GM18499 (cell line): ENCODE results near the gene GBF1.

Source experiments
- ATAC-seq: cut with Tn5 transposase; IDR thresholded peaks from one replicate; pipeline ENCODE4 v1.9.1; 2021; ENCODE audit warnings: moderate number of reproducible peaks; ENCODE audit not compliant: insufficient read depth, unreplicated experiment

Gene GBF1

DNA sequence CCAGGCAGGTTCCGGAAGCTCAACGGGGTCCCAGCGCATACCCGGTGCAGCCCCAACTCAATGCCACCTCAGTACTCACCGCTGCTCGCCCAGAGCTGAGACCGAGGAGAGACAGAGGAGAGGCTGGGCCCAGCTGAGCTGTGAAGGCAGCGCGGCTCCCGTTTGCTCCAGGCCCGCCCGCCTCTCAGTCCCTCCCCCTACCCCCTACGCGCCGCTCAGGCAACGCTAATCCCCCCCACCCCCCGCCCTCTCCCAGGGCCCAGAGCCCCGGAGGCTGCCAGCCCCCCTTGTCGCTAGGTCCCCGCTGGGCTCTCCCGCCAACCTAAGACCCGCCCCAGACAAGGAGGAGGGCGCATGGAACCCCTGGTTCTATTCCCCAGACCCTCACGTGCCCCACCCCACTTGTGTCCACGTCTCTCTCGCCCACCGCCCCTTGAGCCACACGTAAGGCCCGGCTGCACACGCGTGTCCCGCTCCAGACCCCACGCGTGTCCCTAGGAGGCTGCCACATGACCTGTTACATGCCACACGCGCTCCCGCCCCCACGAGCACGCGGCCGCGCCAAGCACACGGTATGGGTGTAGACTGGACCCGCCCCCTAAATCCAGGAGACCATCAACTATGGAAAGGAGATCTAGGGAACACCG is 173.4 kb downstream of the GBF1 start, which contains the start of gene PSD:
Gene PSD (minus strand): TSS at position 164 of the 647 bp plus-strand sequence. CDS start 1,747 bp downstream, outside the sequence.
- no peak for ATAC-seq

DNA sequence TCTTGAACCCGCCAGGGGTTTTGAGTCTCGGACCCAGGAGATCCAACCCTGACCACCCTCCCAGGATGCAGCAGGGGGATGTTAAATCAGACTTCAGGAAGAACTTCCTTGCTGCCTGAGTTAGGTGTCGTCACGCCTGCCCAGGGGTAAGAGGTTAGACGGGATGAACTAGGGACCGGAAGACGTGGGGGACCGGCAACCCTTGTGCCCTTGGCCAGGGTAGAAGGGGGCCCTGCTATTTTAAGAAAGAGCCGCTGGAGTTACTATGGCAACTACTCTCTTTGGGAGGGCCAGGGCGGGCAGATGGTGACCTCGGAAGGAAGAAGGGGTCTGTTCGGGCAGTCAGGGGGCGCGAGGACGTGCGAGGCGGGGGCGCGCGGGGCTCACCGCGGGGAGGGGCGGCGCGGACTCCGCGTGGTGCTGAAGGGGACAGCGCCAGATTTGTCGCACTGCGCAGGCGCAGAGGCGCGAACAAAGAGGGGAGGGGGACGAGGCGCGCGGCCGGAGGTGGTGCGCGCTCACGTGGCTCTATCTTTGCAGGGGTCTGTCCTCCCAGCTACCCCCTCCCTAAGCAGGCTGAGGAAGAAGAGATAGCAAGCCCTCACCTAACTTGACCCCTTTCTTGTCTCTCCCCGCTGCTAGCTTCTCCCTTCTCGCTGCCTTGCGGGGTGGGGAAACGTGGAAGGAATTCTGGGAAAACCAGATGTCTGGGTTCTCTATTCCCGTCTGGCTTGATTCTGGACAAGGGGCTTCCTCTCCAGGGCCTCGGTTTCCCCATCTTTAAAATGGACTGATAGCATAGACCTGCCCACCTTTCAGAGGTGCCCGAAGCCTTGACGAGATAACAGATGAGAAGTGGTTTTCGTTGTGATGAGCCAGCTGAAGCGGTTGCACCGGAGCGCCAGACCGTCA is 174.2 kb downstream of the GBF1 start:
- no peak for ATAC-seq

GRCh38 chr10:102420181-102420713 is 174.9 kb downstream of the GBF1 start:
- no peak for ATAC-seq

- ATAC-seq, result peak; percentile 37
These were observed 175.6 kb downstream of the GBF1 start, which contains the start of gene FBXL15 for GRCh38 chr10:102420714-102421506. TSS of gene FBXL15 (plus strand) at chr10:102420836. CDS start at chr10:102421130, 294 bp downstream.

DNA sequence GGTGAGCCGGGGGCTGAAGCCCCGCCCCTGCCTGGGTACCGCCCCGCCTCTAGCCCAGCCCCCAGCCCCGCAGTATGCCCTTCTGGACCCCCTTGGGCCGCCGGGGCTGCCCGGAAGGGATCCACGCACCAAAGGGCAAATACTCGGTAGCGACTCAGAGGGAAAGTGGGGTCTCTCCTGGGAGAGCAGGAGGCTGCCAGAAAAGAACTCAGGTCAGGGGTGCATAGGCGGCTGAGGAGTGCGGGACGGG is 176.1 kb downstream of the GBF1 start:
- no peak for ATAC-seq

GRCh38 chr10:102421757-102422512 is 176.6 kb downstream of the GBF1 start:
- ATAC-seq, result no peak

DNA sequence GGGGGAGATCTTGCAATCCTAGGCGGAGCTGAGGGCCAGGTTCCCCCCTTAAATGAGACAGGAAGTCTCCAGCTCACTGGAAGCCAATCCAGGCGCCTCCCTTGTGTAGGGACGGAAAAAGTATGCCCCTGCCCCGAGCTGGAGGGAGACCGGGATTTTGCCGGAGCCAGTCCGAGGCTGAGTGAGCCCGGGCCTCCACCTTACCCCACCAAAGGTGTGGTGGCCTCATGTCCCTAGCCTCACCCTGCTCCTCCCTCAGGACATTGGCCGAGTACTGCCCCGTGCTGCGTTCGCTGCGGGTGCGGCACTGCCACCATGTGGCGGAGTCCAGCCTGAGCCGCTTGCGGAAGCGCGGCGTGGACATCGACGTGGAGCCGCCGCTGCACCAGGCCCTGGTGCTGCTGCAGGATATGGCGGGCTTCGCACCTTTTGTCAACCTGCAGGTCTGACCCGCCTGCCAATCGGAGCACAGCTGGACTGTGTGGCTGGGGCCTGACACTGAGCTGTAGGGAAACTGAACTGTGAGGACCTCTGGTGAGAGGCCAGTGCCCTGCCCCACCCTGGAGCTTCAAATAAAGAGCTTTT is 177.3 kb downstream of the GBF1 start:
- no peak for ATAC-seq

GRCh38 chr10:102423372-102423968 is 178.1 kb downstream of the GBF1 start:
- ATAC-seq, result no peak

- no peak for ATAC-seq
These were observed 178.8 kb downstream of the GBF1 start for GRCh38 chr10:102424145-102424544.

DNA sequence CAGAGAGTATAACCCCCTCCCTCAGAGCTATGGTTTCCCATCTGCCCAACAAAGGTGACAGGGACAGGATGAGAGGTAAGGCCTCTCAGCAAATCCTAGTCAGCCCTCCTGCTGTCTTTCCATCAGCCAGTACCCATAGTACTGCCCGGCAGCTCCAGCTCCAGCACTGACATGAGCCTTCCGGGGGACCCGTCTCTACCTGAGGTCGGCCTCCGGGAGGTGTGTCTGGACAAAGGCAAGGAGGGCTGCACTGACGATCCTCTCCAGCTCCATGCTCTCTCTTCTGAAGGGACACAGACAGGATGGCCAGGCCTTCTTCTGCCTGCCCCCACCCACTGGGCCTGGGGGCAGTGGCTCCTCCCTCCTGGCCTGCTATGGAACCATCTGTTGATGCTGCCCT is 179.6 kb downstream of the GBF1 start:
- no peak for ATAC-seq

DNA sequence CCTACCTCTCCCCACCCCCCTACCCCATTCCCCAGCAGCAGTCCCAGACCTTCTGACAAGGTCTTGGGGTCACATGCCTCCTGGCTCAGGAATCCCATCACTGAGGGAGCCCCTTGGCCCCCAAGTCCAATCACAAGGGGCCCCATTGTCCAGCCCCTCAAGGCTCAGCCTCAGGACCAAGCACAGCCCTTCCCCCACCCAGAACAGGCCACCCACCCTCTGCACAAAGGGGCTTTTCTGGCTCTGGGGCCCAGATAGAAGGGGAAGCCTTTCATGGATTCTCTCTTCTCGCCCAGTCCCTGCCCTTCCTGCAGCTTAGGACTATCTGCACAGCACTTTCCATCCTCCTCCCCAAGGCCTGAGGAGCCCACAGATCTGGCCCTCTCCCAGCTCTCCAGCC is 180.1 kb downstream of the GBF1 start:
- ATAC-seq, result no peak

DNA sequence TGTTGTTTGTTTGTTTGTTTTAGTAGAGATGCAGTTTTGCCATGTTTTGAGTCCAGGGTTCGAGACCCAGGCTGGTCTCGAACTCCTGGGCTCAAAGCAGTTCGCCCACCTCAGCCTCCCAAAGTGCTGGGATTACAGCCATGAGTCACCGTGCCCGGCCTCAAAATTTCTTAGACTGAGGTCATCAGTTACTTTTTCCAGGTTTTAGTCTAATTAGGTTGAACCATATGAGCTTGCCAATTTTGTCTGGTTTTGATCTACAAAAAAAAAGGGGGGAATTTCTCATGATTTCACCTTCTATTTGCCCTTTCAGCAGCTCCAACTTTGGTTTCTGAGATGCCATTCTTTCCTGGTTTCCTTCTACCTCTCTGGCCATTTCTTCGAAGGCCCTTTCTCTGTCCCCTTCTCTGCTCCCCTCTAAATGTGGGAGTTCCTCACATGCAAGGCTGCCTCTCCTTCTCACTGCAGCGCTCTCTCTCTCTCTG is 181.5 kb downstream of the GBF1 start:
- ATAC-seq, result no peak

DNA sequence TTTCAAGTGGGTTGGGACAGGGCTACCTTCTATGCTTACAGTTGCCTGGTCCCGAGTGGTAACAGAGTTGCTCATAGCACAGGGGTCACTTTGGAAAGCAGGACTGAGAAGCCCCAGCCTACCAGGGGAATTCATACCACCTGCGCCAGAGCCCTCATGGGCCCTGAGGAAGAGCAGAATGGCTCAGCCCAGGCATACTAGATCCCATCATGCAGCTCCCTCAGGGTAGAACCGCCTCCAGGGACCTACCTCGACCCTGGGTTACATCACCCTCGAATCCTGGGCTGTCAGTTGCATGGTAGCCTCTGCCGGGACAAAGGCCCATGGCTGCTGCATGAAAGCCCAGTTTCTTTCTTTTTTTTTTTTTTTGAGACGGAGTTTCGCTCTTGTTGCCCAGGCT is 184.1 kb downstream of the GBF1 start:
- ATAC-seq, result no peak

- no peak for ATAC-seq
These were observed 186.3 kb downstream of the GBF1 start for GRCh38 chr10:102431452-102432124.
